Cardiac fibroblast (primary cell): ENCODE measurements around the gene TEC.

Experiments used
- DNase-seq, 2 donors: peaks; one replicate each; pipeline versions ENCODE4 v3.0.0 to v3.0.0-alpha.2; 2010; ENCODE audit warnings: low read depth in 2 of 2
- H3K4me3 ChIP-seq, 2 donors: replicated peaks in 1 of 2; 1 replicate in 1 of 2; 2 replicates in 1 of 2; pipeline ENCODE4 v1.5.1; 2011; ENCODE audit warnings: low read depth in 2 of 2, low read length in 2 of 2, mild to moderate bottlenecking in 2 of 2, moderate library complexity in 1 of 2
- CTCF ChIP-seq: IDR thresholded peaks from one replicate; pipeline ENCODE4 v1.5.1; 2011; ENCODE audit warnings: low read depth, mild to moderate bottlenecking, low read length, inconsistent platforms

The TEC gene

GRCh38 chr4:48255959-48256342 lies 13.7 kb downstream of the TEC start:
- H3K4me3 ChIP-seq, result no peak overlapping the region
- DNase-seq, result no peak
- no peak for TF ChIP-seq CTCF

- H3K4me3 ChIP-seq, result no peak overlapping the region
- DNase-seq, result no peak
- TF ChIP-seq CTCF, result no peak
These were observed 14.3 kb downstream of the TEC start for GRCh38 chr4:48255072-48255958.

GRCh38 chr4:48254381-48255071 lies 15.1 kb downstream of the TEC start:
- no peak overlapping the region for H3K4me3 ChIP-seq
- DNase-seq, result peak; percentile 65 to 73
- no peak for TF ChIP-seq CTCF

GRCh38 chr4:48252313-48252712 lies 17.3 kb downstream of the TEC start:
- TF ChIP-seq CTCF, result no peak
- DNase-seq, result no peak
- no peak overlapping the region for H3K4me3 ChIP-seq

- no peak overlapping the region for H3K4me3 ChIP-seq
- no peak for DNase-seq
- no peak for TF ChIP-seq CTCF
These were observed 18.7 kb downstream of the TEC start for GRCh38 chr4:48250980-48251379.

GRCh38 chr4:48250343-48250742 lies 19.3 kb downstream of the TEC start:
- no peak for DNase-seq
- H3K4me3 ChIP-seq, result no peak overlapping the region
- no peak for TF ChIP-seq CTCF
